ENCODE measurements around the gene ERFE.

DNA sequence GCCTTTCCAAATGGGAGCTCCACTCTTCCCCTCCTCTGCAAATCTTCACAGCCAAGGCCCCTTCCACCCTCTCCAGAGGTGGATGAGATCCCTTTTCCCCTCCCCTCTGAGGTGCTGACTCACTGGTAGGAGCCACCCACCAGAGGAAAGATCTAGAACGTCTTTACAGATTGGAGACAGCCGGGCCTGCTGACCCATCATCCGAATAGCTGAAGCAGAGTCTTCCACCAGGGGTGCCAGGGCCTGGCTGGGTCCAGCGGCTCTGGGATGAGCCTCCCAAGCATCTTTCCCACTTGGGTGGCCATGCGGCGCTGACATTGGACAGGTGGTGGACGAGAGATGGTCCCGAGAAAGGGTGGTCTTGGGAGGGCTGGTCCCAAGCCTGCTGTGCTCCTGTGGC is 9.0 kb downstream of the ERFE start:
- TF ChIP-seq L3MBTL2 (conservative IDR thresholded peaks at IDR 0.05), result no peak
- no peak for TF ChIP-seq FOXM1 (IDR thresholded peaks at IDR 0.05; ENCODE audit: borderline replicate concordance)
- no peak for TF ChIP-seq SP1 (IDR thresholded peaks at IDR 0.05)
- no peak for TF ChIP-seq FOXK2 (IDR thresholded peaks at IDR 0.05)
- TF ChIP-seq, protein P1, sequence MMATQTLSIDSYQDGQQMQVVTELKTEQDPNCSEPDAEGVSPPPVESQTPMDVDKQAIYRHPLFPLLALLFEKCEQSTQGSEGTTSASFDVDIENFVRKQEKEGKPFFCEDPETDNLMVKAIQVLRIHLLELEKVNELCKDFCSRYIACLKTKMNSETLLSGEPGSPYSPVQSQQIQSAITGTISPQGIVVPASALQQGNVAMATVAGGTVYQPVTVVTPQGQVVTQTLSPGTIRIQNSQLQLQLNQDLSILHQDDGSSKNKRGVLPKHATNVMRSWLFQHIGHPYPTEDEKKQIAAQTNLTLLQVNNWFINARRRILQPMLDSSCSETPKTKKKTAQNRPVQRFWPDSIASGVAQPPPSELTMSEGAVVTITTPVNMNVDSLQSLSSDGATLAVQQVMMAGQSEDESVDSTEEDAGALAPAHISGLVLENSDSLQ (IDR thresholded peaks at IDR 0.05), result no peak
- no peak for TF ChIP-seq BHLHE40 (IDR thresholded peaks at IDR 0.05; ENCODE audit: borderline replicate concordance)
- TF ChIP-seq ELF4 (IDR thresholded peaks at IDR 0.05), result no peak

Data from HEK293T (cell line).